HT1080 (cell line): ENCODE data around the gene WDR7. TPM values are rescaled to one million over a fixed set of nuclear protein-coding genes. Genes with fewer than 3 reads are reported as not detected.

Experiments used
- DNase-seq: peaks from one replicate; pipeline ENCODE4 v3.0.0-alpha.2; 2015; ENCODE audit warnings: low read depth
- polyA plus RNA-seq, 2 experiments: library from polyadenylated mRNA; depleted of rRNA; stranded (reverse); fragments of >200 nt; gene quantifications; 2 replicates each; pipeline ENCODE4 v1.2.3, GENCODE V29; 2015
- total RNA-seq: library from RNA; depleted of rRNA; stranded (reverse); fragments of >200 nt; shearing (Covaris generic); gene quantifications from 2 replicates; pipeline ENCODE4 v1.2.3, GENCODE V29; 2014; rRNA removed

Gene WDR7
- 11.4 and 11.8 TPM in 2 replicates for total RNA-seq
- polyA plus RNA-seq (2015; cell fraction: cytosol; rRNA removed) = 3.6 and 5.0 TPM in 2 replicates
- polyA plus RNA-seq (2015; cell fraction: nucleus; rRNA removed) = 10.4 and 11.4 TPM in 2 replicates

DNA sequence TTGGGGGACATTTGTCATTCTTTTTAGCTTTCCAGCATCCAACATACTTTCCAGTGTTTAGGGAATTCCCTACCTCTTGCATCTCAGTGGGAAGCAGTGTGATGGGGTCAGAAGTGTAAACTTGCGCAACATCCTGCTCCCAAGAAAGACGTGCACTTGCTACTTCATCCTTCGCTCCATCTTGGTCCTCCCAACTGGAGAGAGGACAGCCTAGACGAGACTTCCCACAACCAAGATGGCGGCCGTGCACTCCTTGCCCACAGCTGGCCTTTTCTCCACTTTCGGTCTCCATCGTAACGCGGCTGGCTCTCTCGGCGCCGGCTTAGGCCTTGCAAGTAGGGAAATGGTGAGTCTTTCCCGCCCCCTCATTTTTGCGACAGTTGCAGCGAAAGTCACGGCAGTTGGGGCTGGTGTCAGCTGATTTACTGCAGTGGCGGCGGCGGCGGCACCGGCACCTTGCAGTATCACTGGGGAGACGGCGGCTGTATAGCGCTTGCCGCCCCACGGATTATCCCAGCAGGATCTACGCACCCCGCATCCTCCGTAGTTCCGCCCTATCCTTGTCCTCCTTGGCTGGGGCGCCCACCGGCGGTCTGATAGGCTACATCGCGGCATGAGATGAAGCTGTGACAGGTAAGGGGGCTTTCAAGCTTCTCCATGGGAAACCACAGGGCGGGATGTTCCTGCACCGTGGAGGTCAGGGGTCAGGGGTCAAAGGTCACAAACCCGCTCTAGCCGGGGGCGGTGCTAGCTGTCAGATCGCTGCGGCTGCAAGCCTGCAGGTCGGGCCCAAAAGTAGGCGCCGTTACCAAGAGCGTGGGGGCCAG is at the start of gene WDR7:
Gene WDR7 (plus strand): TSS at position 416 of the 827 bp plus-strand sequence. CDS start 21,157 bp downstream, outside the sequence.
- DNase-seq = peak; percentile 99

- DNase-seq = no peak
Observed at GRCh38 chr18:56606618-56607017, 44.5 kb upstream of the WDR7 start.

- no peak for DNase-seq
Observed at GRCh38 chr18:56615738-56616520, 35.2 kb upstream of the WDR7 start.

GRCh38 chr18:56627991-56628390 is 23.2 kb upstream of the WDR7 start:
- DNase-seq = no peak

- DNase-seq = no peak
Observed at GRCh38 chr18:56632070-56633022, 18.8 kb upstream of the WDR7 start.

DNA sequence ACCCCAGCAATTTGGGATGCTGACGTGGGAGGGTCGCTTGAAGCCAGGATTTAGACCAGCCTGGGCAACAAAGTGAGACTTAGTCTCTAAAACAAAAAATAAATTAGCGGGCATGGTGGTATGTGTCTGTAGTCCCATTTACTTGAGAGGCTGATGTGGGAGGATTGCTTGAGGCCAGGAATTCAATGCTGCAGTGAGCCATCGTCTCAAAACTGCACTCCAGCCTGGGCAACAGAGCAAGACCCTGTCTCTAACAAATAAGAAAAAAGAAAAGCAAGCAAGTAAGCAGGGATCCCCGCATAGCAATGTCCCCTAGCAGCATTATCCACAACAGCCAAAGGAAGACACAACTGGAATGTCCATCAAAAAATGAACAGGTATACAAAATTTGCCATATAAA is 16.2 kb upstream of the WDR7 start:
- DNase-seq = no peak

DNA sequence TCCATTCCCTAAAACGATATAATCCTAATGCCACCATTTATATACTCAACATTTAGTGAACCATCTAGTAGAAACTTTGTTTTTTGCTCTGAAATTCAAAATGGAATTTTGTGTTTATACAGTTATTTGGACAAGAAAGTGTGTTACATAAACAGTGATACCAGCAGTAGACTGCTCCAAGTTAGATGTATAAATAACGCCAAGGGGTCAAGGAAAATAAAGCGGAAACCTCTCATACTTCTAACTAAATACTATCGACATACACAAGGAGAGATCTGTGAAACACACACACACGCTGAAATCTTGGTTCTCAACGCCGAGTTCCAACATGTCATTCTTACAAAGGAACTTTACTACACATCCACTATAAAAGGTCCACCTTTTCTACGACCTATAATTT is 14.0 kb upstream of the WDR7 start:
- DNase-seq = peak; percentile 11

- DNase-seq = no peak
Observed at GRCh38 chr18:56637711-56638231, 13.4 kb upstream of the WDR7 start.

GRCh38 chr18:56638232-56639103 is 12.7 kb upstream of the WDR7 start, which contains the start of gene TXNL1:
Gene TXNL1, minus strand, starts transcription at chr18:56638592. Its CDS starts 152 bp downstream, at chr18:56638440.
- DNase-seq = peak; percentile 98

- DNase-seq = no peak
Observed at GRCh38 chr18:56639104-56639381, 12.1 kb upstream of the WDR7 start.

DNA sequence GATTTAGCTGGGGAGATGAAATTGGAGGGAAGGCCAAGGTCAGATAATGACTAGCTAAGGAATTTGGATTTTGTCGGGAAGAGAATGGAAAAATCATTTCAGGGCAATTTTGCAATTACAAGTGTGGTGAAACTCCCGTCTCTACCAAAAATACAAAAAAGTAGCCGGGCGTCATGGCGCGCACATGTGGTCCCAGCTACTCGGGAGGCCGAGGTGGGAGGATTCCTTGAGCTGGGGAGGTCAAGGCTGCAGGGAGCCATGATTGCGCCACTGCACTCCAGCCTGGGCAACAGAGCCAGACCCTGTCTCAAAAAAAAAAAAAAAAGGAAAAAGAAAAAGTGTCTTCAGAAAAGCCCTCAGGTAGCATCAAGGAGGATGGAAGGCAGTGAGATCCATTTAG is 11.6 kb upstream of the WDR7 start:
- no peak for DNase-seq

- peak; percentile 87 for DNase-seq
Observed at GRCh38 chr18:56641714-56642337, 9.3 kb upstream of the WDR7 start.

GRCh38 chr18:56643381-56643780 is 7.8 kb upstream of the WDR7 start:
- DNase-seq = no peak

- DNase-seq = no peak
Observed at GRCh38 chr18:56645415-56646016, 5.6 kb upstream of the WDR7 start.

- DNase-seq = no peak
Observed at GRCh38 chr18:56647071-56647470, 4.1 kb upstream of the WDR7 start.

GRCh38 chr18:56647951-56648893 is 2.9 kb upstream of the WDR7 start:
- DNase-seq = no peak

DNA sequence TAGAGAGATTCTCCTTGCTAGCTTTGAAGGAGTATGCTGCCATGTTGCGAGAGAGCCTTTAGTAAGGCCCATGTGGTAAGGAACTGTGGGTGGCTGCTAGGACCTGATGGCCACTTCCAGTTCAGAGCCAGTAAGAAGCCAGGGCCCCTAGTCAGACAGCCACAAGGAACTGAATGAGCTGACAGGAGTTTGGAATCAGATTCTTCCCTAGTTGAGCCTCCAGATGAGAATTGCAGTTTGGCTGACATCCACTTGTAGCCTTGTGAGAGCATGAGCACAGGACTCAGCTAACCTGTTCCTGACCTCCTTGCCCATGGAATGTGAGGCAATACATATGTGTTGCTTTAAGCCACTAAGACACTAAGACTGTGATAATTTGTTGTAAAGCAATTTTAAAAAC is 1.2 kb upstream of the WDR7 start:
- no peak for DNase-seq

DNA sequence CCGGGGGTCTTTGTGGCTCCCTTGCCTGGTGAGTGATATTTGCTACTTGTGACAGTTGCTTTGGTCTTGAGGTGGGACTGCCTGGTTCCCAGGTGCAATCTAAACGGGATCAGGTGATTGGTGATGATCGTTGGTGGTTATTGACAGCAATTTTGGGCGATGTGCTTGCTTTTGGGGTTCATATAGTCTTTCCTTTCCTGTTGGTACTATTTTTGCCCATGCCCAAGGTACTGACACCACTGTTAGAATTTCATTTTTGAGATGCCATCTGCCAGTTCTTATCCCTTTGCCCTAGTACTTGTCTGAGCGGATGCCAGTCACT is 573 bp downstream of the WDR7 start:
- no peak for DNase-seq
